ENCODE measurements around the gene SYT1. TPM values are rescaled to one million over a fixed set of nuclear protein-coding genes. Genes with fewer than 3 reads are reported as not detected.

SYT1 gene
- total RNA-seq, 1 experiment from 2014 or later = 44.9 TPM

DNA sequence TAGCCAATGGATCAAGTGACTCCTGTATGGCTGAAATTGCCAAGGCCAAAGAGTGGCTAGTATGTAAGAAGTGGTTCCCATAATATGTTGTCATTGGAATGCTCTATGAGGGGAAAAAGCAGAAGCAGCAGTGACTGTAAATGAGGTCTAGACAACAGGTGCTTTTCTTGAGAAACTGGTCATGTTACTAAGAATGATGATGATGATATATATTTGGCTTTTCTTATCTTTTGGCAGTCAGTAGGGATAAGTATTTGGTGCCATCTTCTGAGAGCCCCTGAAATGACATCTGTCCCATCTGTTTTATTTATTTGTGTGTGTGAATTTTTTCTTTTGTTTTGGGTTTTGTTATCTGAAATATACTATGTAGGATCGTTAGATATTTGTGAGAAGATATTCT lies 141.7 kb downstream of the SYT1 start:
- TF ChIP-seq CTCF (IDR thresholded peaks at IDR 0.05 in 2 of 3, conservative IDR thresholded peaks at IDR 0.05 in 1 of 3; ENCODE audit: borderline replicate concordance in 1 of 3, insufficient read depth in 1 of 3, low read depth in 2 of 3, low read length in 2 of 3) = peak; percentile 30 to 65 (median 52); a peak in 4 of 6 replicates
- no peak for TF ChIP-seq EZH2phosphoT487 (IDR thresholded peaks at IDR 0.05; ENCODE audit: borderline replicate concordance)
- TF ChIP-seq ATF3 (IDR thresholded peaks at IDR 0.05) = no peak
- no peak for TF ChIP-seq POLR2AphosphoS5 (IDR thresholded peaks at IDR 0.05; ENCODE audit: low read depth, low read length)
- no peak for TF ChIP-seq TCF7L2 (IDR thresholded peaks at IDR 0.05; ENCODE audit: borderline replicate concordance, extremely low read depth, insufficient read depth, insufficient read length)
- TF ChIP-seq MAX (IDR thresholded peaks at IDR 0.05) = no peak
- TF ChIP-seq RAD21 (IDR thresholded peaks at IDR 0.05; ENCODE audit: low read depth) = peak; percentile 77
- TF ChIP-seq ZFX (IDR thresholded peaks at IDR 0.05) = no peak
- TF ChIP-seq, protein P1, sequence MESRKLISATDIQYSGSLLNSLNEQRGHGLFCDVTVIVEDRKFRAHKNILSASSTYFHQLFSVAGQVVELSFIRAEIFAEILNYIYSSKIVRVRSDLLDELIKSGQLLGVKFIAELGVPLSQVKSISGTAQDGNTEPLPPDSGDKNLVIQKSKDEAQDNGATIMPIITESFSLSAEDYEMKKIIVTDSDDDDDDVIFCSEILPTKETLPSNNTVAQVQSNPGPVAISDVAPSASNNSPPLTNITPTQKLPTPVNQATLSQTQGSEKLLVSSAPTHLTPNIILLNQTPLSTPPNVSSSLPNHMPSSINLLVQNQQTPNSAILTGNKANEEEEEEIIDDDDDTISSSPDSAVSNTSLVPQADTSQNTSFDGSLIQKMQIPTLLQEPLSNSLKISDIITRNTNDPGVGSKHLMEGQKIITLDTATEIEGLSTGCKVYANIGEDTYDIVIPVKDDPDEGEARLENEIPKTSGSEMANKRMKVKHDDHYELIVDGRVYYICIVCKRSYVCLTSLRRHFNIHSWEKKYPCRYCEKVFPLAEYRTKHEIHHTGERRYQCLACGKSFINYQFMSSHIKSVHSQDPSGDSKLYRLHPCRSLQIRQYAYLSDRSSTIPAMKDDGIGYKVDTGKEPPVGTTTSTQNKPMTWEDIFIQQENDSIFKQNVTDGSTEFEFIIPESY (IDR thresholded peaks at IDR 0.05; ENCODE audit: extremely low read depth, insufficient replicate concordance, low read length) = no peak
- no peaks in the 10 kb centered on the region for H3K27me3 ChIP-seq (ENCODE audit: insufficient read depth, low read length)
- H3K27ac ChIP-seq (ENCODE audit: low read depth, low read length) = no peak overlapping the region
- no peak overlapping the region for H2AFZ ChIP-seq (ENCODE audit: low read depth, low read length, poor library complexity, severe bottlenecking)
- H3K4me2 ChIP-seq (ENCODE audit: low read length) = no peak overlapping the region
- ATAC-seq (no peak), DNase-seq (ENCODE audit: low read depth, low spot score) (peak; percentile 12)
- no TSS peak for BruUV-seq (replicated peaks)
- no peaks in the 10 kb centered on the region; the same call in 1 of the 2 replicates for H3K79me2 ChIP-seq (ENCODE audit: insufficient read depth, low read length)
- no peaks in the 10 kb centered on the region for H4K20me1 ChIP-seq (ENCODE audit: insufficient read depth)
- POLR2A ChIA-PET = no interaction called here
- H3K4me3 ChIP-seq (replicated peaks in 1 of 2; ENCODE audit: low read depth in 1 of 2, low read length in 2 of 2) = no peak overlapping the region
- CTCF ChIA-PET = interaction anchor here (2.2 kb wide), 1 partner anchor 536 kb away, joined by 11 read pairs; no protein-coding TSS in a partner anchor
- intact Hi-C loops (cut with micrococcal nuclease) = loop anchor here (1.0 to 10.0 kb wide), 5 partner anchors 338 to 862 kb away; no protein-coding TSS in a partner anchor
- H3K9me3 ChIP-seq (ENCODE audit: control insufficient read depth in 1 of 2, insufficient read depth in 1 of 2, low read depth in 1 of 2, low read length in 2 of 2) = no peaks in the 10 kb centered on the region
- no peaks in the 10 kb centered on the region for H3K4me1 ChIP-seq (ENCODE audit: control insufficient read depth in 1 of 2, insufficient read depth in 2 of 2, low read length in 2 of 2)
- no peaks in the 10 kb centered on the region for H3K36me3 ChIP-seq (ENCODE audit: control insufficient read depth in 1 of 2, insufficient read depth in 2 of 2, low read length in 2 of 2)
- H3K9ac ChIP-seq (ENCODE audit: low read length) = no peak overlapping the region
- RAD21 ChIA-PET (ENCODE audit: low non-redundant PET in 1 of 2, low total read pairs in 2 of 2, uncharacterized antibody in 2 of 2, unreplicated experiment in 2 of 2) = no interaction called here
- H3K9me2 ChIP-seq (ENCODE audit: insufficient read depth) = no peaks in the 10 kb centered on the region

Data from HCT116 (cell line).